T-cell (primary cell): ENCODE results near the gene ZNF765. TPM values are rescaled to one million over a fixed set of nuclear protein-coding genes. Genes with fewer than 3 reads are reported as not detected.
"Not testable (repeated sequence)": the region's sequence is repeated elsewhere in the genome, so short reads cannot be mapped to it uniquely, and the experiment has no call there.

Source experiments
- ATAC-seq, 4 experiments: fragments of 200-7000 bp in 3 of 4; fragments of 150-1000 bp in 1 of 4; cut with Tn5 transposase; replicated peaks in 1 of 4; 1 replicate in 3 of 4; 2 replicates in 1 of 4; pipeline ENCODE4 v1.10.0; 2021; ENCODE audit warnings: moderate library complexity in 3 of 4, mild to moderate bottlenecking in 2 of 4, moderate number of reproducible peaks in 1 of 4
- CTCF ChIA-PET, 2 donors: fragments of 300-600 bp; sonication (Branson Sonifier 250); formaldehyde crosslinking; loops; one replicate each; lab custom pipeline; 2022; ENCODE audit warnings: antibody characterized with exemption in 2 of 2; lab: Charles Lee
- POLR2A ChIA-PET, 2 donors: fragments of 300-600 bp; sonication (Branson Sonifier 250); formaldehyde crosslinking; loops; one replicate each; lab custom pipeline; 2022; ENCODE audit warnings: antibody characterized with exemption in 2 of 2; lab: Charles Lee
- DNase-seq, 35 experiments: peaks; one replicate each; pipeline versions ENCODE4 v3.0.0 to v3.0.0-alpha.2; 2013 to 2023
- H3K27ac ChIP-seq: one replicate; pipeline ENCODE4 v1.5.1; 2013; ENCODE audit warnings: low read length
- H3K27me3 ChIP-seq, 2 experiments: replicated peaks in 1 of 2; 1 replicate in 1 of 2; 2 replicates in 1 of 2; pipeline versions ENCODE4 v1.6.1 to v1.7.0; 2013; ENCODE audit warnings: low read length in 1 of 2, mixed read lengths in 1 of 2; ENCODE audit not compliant: control insufficient read depth in 2 of 2, insufficient read depth in 2 of 2; ENCODE audit errors: extremely low read depth in 1 of 2
- H3K36me3 ChIP-seq, 2 donors: 1 replicate in 1 of 2; 2 replicates in 1 of 2; pipeline versions ENCODE4 v1.6.1 to v1.7.0; 2013; ENCODE audit warnings: low read length in 1 of 2; ENCODE audit not compliant: control insufficient read depth in 2 of 2, insufficient read depth in 1 of 2; ENCODE audit errors: extremely low read depth in 1 of 2
- H3K4me1 ChIP-seq, 2 experiments: 1 replicate in 1 of 2; 2 replicates in 1 of 2; pipeline versions ENCODE4 v1.6.1 to v1.7.0; 2013; ENCODE audit warnings: low read length in 2 of 2, mixed read lengths in 1 of 2; ENCODE audit not compliant: insufficient read depth in 2 of 2, control insufficient read depth in 1 of 2; ENCODE audit errors: extremely low read depth in 1 of 2
- H3K4me3 ChIP-seq, 2 donors: 1 replicate in 1 of 2; 2 replicates in 1 of 2; pipeline versions ENCODE4 v1.5.1 to v1.7.0; 2013; ENCODE audit warnings: mild to moderate bottlenecking in 2 of 2, low read length in 1 of 2, moderate library complexity in 1 of 2; ENCODE audit not compliant: control insufficient read depth in 1 of 2; ENCODE audit errors: extremely low read depth in 1 of 2
- H3K9me3 ChIP-seq: 2 replicates; pipeline ENCODE4 v1.7.0; 2013
- H3K27ac Mint-ChIP-seq, 2 donors: one replicate each; pipeline ENCODE4 v1.8.0; 2020 to 2021; ENCODE audit warnings: mild to moderate bottlenecking in 2 of 2, mixed read lengths in 2 of 2
- H3K27me3 Mint-ChIP-seq, 2 donors: one replicate each; pipeline ENCODE4 v1.8.0; 2021 to 2022; ENCODE audit warnings: mixed read lengths in 2 of 2
- H3K36me3 Mint-ChIP-seq: one replicate; pipeline ENCODE4 v1.8.0; 2021; ENCODE audit warnings: mixed read lengths
- H3K4me1 Mint-ChIP-seq, 3 donors: one replicate each; pipeline ENCODE4 v1.8.0; 2020 to 2022; ENCODE audit warnings: mixed read lengths in 3 of 3, mild to moderate bottlenecking in 1 of 3
- H3K4me3 Mint-ChIP-seq, 3 donors: one replicate each; pipeline ENCODE4 v1.8.0; 2020 to 2022; ENCODE audit warnings: mild to moderate bottlenecking in 3 of 3, mixed read lengths in 3 of 3, moderate library complexity in 3 of 3
- H3K9me3 Mint-ChIP-seq, 3 donors: one replicate each; pipeline ENCODE4 v1.8.0; 2020 to 2022; ENCODE audit warnings: mixed read lengths in 3 of 3
- WGBS: methylation state at CpG from one replicate; pipeline ENCODE4 v1.1.5; 2013; ENCODE audit warnings: missing lambda C conversion rate; ENCODE audit not compliant: insufficient coverage; 5-methylcytosine and 5-hydroxymethylcytosine counted together
- total RNA-seq, 35 experiments: library from RNA in 6 of 35; stranded (reverse) in 6 of 35; fragments of 120-200 nt in 1 of 35; gene quantifications; one replicate each; pipeline versions ENCODE4 v1.2.1 to v1.2.4 and lab custom pipeline; 2013 to 2026

ZNF765 gene
- total RNA-seq, 5 donors from 2014 or later (not counting 1 experiment from before 2014, with no cell fraction given) = 8.7 to 19.9 (median 13.9) TPM

DNA sequence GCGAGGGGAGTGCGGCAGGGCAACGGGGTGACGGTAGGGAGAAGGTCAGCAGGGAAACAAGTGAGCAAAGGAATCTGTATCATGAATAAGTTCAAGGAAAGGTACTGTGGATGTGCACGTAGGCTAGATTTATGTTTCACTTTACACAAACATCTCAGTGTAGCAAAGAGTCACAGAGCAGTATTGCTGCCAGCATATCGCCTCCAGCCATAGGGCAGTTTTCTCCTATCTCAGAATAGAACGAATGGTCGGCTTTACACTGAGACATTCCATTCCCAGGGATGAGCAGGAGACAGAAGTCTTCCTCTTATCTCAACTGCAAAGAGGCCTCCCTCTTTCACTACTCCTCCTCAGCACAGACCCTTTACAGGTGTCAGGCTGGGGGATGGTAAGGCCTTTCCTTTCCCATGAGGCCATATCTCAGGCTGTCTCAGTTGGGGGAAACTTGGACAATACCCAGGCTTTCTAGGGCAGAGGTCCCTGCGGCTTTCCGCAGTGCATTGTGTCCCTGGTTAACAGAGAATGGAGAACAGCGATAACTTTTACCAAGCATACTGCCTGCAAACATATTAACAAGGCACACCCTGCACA, 65.3 kb downstream of the ZNF765 start:
- Mint-ChIP-seq H3K9me3 (peaks cover 44 to 68% (median 63%) of the 10 kb centered on the region in 3 donors), H3K27me3 (peaks cover 12 to 15% of the 10 kb centered on the region in 2 donors), H3K36me3 (peaks cover 43% of the 10 kb centered on the region)
- H3K4me1 Mint-ChIP-seq, ATAC-seq, H3K4me3 ChIP-seq, H3K27ac Mint-ChIP-seq, H3K4me3 Mint-ChIP-seq, DNase-seq, POLR2A ChIA-PET, H3K27ac ChIP-seq, H3K4me1 ChIP-seq, CTCF ChIA-PET, H3K36me3 ChIP-seq: not testable (repeated sequence)
- H3K27me3 ChIP-seq = peaks cover 0 to 25% of the 10 kb centered on the region in 2 experiments
- 36% methylated on average over 2 of the region's 11 CpGs for WGBS
- H3K9me3 ChIP-seq = peaks cover 16% of the 10 kb centered on the region

DNA sequence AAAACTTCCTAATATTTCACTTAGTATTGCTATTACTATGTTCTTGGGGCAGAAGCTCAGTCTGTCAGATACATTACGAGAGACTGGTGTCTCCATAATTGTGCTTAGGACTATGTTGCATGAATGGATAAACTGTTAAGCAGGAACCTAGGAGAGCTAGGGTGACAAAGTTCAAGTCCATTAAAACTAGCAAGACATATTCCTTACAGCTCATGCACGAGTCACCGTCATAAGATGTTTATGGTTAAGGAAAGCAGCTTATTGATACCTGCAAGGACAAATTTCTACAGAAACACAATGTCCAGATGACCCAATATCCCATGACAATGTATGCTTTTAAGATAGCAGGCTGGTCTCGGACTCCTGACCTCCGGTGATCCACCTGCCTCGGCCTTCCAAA, 66.9 kb downstream of the ZNF765 start:
- H3K27me3 Mint-ChIP-seq = peaks cover 12 to 15% of the 10 kb centered on the region in 2 donors
- peaks cover 2 to 4% of the 10 kb centered on the region in 2 experiments for H3K4me1 ChIP-seq
- H3K27ac ChIP-seq = no peak overlapping the region
- CTCF ChIA-PET = no interaction called here
- no peak overlapping the region for H3K4me3 ChIP-seq
- DNase-seq (no peak), ATAC-seq (no peak)
- H3K9me3 ChIP-seq = peaks cover 10% of the 10 kb centered on the region
- H3K9me3 Mint-ChIP-seq = peaks cover 28 to 52% (median 46%) of the 10 kb centered on the region in 3 donors
- peaks cover 4 to 11% (median 7%) of the 10 kb centered on the region in 3 donors for H3K4me1 Mint-ChIP-seq
- H3K4me3 Mint-ChIP-seq = no peak overlapping the region
- POLR2A ChIA-PET = no interaction called here
- H3K36me3 ChIP-seq = no peaks in the 10 kb centered on the region
- peaks cover 0 to 27% of the 10 kb centered on the region in 2 experiments for H3K27me3 ChIP-seq
- 94% methylated on average over 3 of the region's 6 CpGs for WGBS
- H3K36me3 Mint-ChIP-seq = peaks cover 27% of the 10 kb centered on the region
- H3K27ac Mint-ChIP-seq = no peak overlapping the region

DNA sequence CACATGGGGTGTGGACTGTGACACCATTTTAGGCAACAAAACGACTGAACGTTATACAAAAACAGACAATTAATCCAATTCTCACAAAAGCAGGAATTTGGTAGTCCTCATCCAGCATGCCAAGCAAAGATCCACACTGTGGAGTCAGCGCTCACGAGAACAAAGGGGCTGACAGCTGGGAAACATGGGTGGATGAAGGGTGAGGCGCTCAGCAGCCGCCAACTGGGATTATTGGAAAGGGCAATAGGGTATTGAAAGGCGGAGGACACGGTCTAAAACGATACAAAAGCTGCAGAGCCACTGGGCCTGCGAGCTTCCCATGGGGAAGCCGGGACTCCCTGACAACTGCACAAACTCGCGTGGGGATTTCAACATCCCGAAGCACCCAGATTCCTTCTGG, 67.9 kb downstream of the ZNF765 start:
- ATAC-seq (no peak), DNase-seq (no peak)
- WGBS = 64% methylated on average over 14 of the region's 14 CpGs
- H3K27me3 ChIP-seq = peaks cover 0 to 27% of the 10 kb centered on the region in 2 experiments
- Mint-ChIP-seq H3K27me3 (peaks cover 12 to 15% of the 10 kb centered on the region in 2 donors), H3K27ac (no peak overlapping the region), H3K4me3 (no peak overlapping the region), H3K36me3 (peaks cover 24% of the 10 kb centered on the region), H3K9me3 (peaks cover 24 to 44% (median 40%) of the 10 kb centered on the region in 3 donors), H3K4me1 (peaks cover 8 to 12% (median 11%) of the 10 kb centered on the region in 3 donors)
- no peak overlapping the region for H3K27ac ChIP-seq
- no peaks in the 10 kb centered on the region for H3K36me3 ChIP-seq
- no peak overlapping the region for H3K4me3 ChIP-seq
- CTCF ChIA-PET = no interaction called here
- H3K4me1 ChIP-seq = peaks cover 4 to 12% of the 10 kb centered on the region in 2 experiments
- peaks cover 5% of the 10 kb centered on the region for H3K9me3 ChIP-seq
- POLR2A ChIA-PET = no interaction called here

DNA sequence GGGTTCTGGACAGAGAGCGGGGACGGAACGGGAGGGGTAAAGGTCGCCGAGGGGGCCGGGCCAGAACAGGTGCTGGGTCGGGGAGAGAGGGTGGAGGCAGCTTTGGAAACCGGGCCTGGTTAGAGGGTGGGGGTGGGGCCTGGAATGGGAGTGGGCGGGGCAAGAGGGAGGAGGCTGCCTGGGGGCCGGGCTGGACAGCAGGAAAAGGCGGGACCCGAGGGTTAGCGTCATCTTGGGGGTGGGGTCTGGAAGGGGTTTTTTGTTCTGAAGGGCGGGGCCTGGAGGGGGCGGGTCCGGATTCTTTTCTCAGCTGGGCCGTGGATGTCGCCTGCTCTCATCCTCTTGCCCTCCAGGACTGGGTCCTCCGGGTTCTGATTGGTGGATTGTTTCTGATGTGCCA, 68.3 kb downstream of the ZNF765 start:
- peak in 1 of 35 experiments; percentile 8 for DNase-seq
- no peak overlapping the region for H3K27ac ChIP-seq
- H3K36me3 ChIP-seq = no peaks in the 10 kb centered on the region
- 21% methylated on average over 12 of the region's 19 CpGs for WGBS
- H3K27ac Mint-ChIP-seq = no peak overlapping the region
- POLR2A ChIA-PET = no interaction called here
- H3K27me3 Mint-ChIP-seq = peaks cover 12 to 15% of the 10 kb centered on the region in 2 donors
- H3K4me3 Mint-ChIP-seq = no peak overlapping the region
- peaks cover 4 to 16% of the 10 kb centered on the region in 2 experiments for H3K4me1 ChIP-seq
- peaks cover 9 to 14% (median 14%) of the 10 kb centered on the region in 3 donors for H3K4me1 Mint-ChIP-seq
- H3K4me3 ChIP-seq = no peak overlapping the region
- peaks cover 24 to 41% (median 37%) of the 10 kb centered on the region in 3 donors for H3K9me3 Mint-ChIP-seq
- CTCF ChIA-PET = no interaction called here
- H3K36me3 Mint-ChIP-seq = peaks cover 21% of the 10 kb centered on the region
- H3K9me3 ChIP-seq = peaks cover 3% of the 10 kb centered on the region
- H3K27me3 ChIP-seq = peaks cover 0 to 27% of the 10 kb centered on the region in 2 experiments
- ATAC-seq = no peak

DNA sequence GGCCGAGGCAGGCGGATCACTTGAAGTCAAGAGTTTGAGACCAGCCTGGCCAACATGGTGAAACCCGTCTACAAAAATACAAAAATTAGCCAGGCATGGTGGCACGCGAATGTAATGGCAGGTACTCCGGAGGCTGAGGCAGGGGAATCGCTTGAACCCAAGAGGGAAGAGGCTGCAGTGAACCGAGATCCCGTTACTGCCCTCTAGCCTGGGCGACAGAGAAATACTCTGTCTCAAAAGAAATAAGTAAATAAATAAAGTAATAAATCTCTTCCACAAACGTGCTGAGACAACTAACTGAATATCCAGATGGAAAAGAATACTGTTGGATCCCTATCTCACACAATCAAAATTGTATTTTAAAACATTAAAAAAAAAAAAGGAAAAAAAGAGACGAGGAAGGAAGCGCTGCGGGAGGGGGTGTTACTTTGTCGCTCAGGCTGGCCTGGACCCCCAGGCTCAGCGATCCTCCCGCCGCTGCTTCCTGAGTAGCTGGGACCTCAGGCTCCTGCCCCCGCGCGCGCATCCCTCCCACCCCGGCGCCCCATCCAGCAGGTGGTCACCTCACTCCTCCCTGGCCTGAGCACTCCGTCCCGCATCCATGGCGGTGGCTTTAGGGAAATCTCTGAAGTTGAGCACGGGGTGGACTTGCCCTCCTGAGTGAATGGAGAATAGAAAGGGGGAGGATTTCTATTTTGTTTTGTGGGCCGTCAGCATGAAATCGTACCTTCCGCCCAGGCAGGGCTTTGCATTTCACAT, 72.0 kb downstream of the ZNF765 start:
- H3K4me3 Mint-ChIP-seq = peak overlapping the region; percentile 88 to 90 (median 90)
- H3K9me3 Mint-ChIP-seq = peaks cover 12 to 17% (median 16%) of the 10 kb centered on the region in 3 donors
- ChIA-PET CTCF (no interaction called here), POLR2A (no interaction called here)
- H3K4me1 Mint-ChIP-seq = peaks cover 27 to 45% (median 30%) of the 10 kb centered on the region in 3 donors
- DNase-seq = peak in 1 of 35 experiments; percentile 1
- no peak overlapping the region for H3K27ac ChIP-seq
- no peaks in the 10 kb centered on the region for H3K9me3 ChIP-seq
- WGBS = 27% methylated on average over 11 of the region's 31 CpGs
- no peaks in the 10 kb centered on the region for H3K36me3 ChIP-seq
- peak in 3 of 4 experiments; percentile 13 to 40 (median 32) for ATAC-seq
- H3K4me3 ChIP-seq = peak overlapping the region; percentile 62 to 94
- peaks cover 12 to 15% of the 10 kb centered on the region in 2 donors for H3K27me3 Mint-ChIP-seq
- peaks cover 0 to 27% of the 10 kb centered on the region in 2 experiments for H3K27me3 ChIP-seq
- peak overlapping the region; percentile 81 to 91 for H3K27ac Mint-ChIP-seq
- peaks cover 4 to 20% of the 10 kb centered on the region in 2 experiments for H3K4me1 ChIP-seq
- peaks cover 33% of the 10 kb centered on the region for H3K36me3 Mint-ChIP-seq

DNA sequence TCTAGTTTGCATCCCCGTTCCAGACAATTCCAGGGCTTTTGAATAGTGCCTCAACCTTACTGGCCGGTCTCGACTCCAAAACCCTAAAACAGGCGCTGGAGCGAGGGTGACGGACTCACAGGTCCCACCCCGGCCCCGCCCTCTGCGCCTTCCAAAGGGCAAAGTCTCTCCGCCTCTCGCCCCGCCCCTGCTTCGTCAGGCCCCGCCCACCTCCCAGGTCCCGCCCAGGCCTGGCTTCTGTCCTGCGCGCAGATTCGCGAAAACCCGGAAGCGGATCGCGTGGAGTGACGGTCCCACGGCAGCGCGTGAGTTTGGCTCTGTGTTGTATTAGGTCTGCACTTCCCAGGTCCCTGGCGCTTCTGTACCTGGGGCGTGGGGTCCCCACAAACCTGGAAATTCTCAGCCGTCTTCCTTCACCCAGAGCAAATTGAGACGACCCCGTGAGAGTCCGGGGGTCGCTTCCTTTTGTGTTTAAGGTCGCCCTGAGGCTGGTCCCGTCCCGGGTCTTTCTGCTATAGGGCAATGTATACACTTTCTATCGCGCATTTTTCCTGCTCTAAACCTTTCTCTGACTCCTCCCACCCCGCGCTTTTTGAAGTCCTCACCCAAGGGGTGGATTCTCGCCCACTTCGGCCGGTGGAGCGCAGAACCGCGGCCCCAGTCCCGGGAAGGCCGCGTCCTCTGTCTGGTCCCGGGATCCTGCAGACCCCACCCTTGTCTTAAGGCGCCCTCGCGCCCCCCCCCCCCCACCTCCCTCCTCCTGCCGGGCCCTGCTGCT, 72.7 kb downstream of the ZNF765 start, which contains the start of gene ZNF813:
Gene ZNF813 (plus strand): TSS at position 249 of the 778 bp plus-strand sequence. CDS start 16,090 bp downstream, outside the sequence.
- H3K27me3 ChIP-seq = peaks cover 0 to 25% of the 10 kb centered on the region in 2 experiments
- ChIA-PET CTCF (no interaction called here), POLR2A (no interaction called here)
- Mint-ChIP-seq H3K4me1 (peaks cover 27 to 47% (median 33%) of the 10 kb centered on the region in 3 donors), H3K27ac (peak within 1 kb of the TSS; percentile 81 to 91), H3K36me3 (peaks cover 39% of the 10 kb centered on the region), H3K27me3 (peaks cover 11 to 14% of the 10 kb centered on the region in 2 donors), H3K9me3 (peaks cover 14 to 19% (median 15%) of the 10 kb centered on the region in 3 donors), H3K4me3 (peak within 1 kb of the TSS; percentile 88 to 90 (median 90))
- H3K36me3 ChIP-seq = no peaks in the 10 kb centered on the region
- no peaks in the 10 kb centered on the region for H3K9me3 ChIP-seq
- ATAC-seq = peak; percentile 96 to 98 (median 98)
- peak; percentile 84 to 98 (median 93) for DNase-seq
- H3K4me3 ChIP-seq = peak within 1 kb of the TSS; percentile 62 to 94
- 0% methylated on average over 36 of the region's 55 CpGs for WGBS
- peak within 1 kb of the TSS; percentile 58 for H3K27ac ChIP-seq
- H3K4me1 ChIP-seq = peaks cover 4 to 20% of the 10 kb centered on the region in 2 experiments
